Rectal smooth muscle tissue (tissue), 1 donor: Measurements from ENCODE around the gene CBR3.

ENCODE experiments used
- H3K27ac ChIP-seq: one replicate; pipeline ENCODE4 v1.7.0; 2013; ENCODE audit warnings: low read depth, low read length, inconsistent platforms
- H3K27me3 ChIP-seq: one replicate; pipeline ENCODE4 v1.7.0; 2013; ENCODE audit warnings: low read length; ENCODE audit not compliant: control insufficient read depth, insufficient read depth
- H3K36me3 ChIP-seq: one replicate; pipeline ENCODE4 v1.7.0; 2013; ENCODE audit warnings: low read length; ENCODE audit not compliant: control insufficient read depth, insufficient read depth
- H3K4me1 ChIP-seq: one replicate; pipeline ENCODE4 v1.7.0; 2013; ENCODE audit warnings: low read length; ENCODE audit not compliant: control insufficient read depth, insufficient read depth
- H3K4me3 ChIP-seq: one replicate; pipeline ENCODE4 v1.7.0; 2013; ENCODE audit warnings: low read length
- H3K9ac ChIP-seq: one replicate; pipeline ENCODE4 v1.7.0; 2013; ENCODE audit warnings: low read length

Gene CBR3

DNA sequence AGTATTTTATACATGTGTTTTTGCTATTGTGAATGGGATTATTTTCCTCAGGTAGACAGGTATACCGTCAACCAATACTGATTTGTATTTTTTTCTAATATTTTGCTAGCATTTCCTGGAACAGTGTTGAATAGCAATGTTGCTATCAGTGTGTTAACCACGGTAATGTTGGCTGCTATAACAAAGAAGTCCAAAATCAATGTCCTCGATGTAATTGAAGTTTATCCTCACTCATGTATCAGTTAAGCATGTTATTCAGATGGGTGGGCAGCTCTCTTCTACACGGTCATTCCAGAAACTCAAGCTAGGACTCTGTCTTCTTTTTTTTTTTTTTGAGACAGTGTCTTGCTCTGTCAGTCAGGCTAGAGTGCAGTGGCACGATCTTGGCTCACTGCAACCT is 46.1 kb downstream of the CBR3 start:
- Histone ChIP-seq H3K4me1 (no peaks in the 10 kb centered on the region), H3K27ac (no peak overlapping the region), H3K9ac (no peak overlapping the region), H3K4me3 (no peak overlapping the region), H3K36me3 (no peaks in the 10 kb centered on the region), H3K27me3 (no peaks in the 10 kb centered on the region)

DNA sequence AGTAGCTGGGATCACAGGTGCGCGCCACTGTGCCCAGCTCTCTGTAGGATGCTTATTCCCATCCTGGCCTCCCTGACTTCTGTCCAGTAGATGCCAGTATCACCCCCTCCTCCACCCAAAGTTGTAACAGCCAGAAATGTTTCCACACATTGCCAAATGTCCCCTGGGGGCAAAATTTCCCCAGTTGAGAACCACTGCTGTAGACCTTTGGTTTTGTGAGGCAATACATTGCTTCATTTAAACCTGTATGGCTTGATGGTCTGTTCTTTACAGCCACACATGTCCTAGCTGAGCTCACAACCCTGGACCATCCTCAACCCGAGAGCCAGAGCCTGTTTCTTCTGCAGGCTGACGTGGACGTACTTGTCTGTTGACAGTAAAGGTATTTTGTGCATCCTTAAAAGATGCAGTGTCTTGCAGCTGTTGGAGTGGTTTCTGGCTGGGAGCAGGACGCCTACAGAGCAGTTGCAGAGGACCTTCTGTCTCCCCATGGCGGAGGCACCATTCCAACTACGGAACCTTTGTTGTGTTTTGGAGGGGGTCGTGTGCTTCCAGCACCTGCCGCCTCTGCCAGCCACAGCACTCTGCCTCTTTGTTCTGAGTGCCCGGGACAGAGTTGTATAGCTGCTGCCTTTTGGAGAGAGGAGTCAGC is 48.4 kb downstream of the CBR3 start:
- Histone ChIP-seq H3K4me1 (peaks cover 4% of the 10 kb centered on the region), H3K4me3 (no peak overlapping the region), H3K27me3 (no peaks in the 10 kb centered on the region), H3K27ac (no peak overlapping the region), H3K36me3 (no peaks in the 10 kb centered on the region), H3K9ac (no peak overlapping the region)

DNA sequence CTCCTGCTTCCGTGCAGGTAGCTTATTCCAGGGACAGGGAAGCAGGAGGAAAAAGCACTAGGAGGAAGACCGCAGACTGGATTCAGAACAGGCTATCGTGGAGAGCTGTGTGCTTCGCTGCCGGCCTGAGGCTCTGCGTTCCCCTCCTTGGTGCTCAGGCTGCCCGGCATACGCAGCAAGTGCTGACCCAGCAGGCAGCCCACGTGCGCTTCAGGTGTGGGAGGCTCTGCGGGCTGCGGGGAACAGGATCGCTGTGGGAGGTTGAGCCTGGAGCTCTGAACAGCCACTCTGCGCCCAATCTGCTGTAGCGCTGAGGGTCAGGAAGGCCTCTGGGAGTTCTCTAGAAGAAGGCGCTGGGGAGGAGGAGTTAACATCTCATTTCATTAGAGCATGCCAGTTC is 49.7 kb downstream of the CBR3 start:
- H3K27me3 ChIP-seq = no peaks in the 10 kb centered on the region
- H3K9ac ChIP-seq = no peak overlapping the region
- H3K4me3 ChIP-seq = no peak overlapping the region
- H3K27ac ChIP-seq = no peak overlapping the region
- H3K4me1 ChIP-seq = peaks cover 7% of the 10 kb centered on the region
- no peaks in the 10 kb centered on the region for H3K36me3 ChIP-seq

DNA sequence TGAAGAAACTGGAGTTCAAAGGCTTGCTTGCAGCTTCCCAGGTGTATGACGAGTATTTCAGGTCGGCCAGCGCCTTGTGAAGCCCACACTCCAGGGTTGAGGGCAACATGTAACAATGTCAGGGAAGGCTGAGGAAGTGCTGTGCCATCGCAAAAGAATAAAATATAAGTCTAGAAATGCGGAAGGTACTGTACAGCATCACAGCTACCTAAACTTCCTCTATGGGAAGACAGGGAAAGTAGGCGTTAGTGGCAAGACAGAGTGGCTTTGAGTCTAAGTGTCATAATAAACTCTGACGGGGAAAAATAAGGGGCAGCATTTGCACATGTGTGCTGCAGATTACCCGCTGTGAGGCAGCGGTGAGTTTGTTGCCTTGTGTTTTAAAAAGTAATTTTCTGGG is 50.6 kb downstream of the CBR3 start:
- Histone ChIP-seq H3K4me3 (no peak overlapping the region), H3K4me1 (peaks cover 7% of the 10 kb centered on the region), H3K27ac (no peak overlapping the region), H3K9ac (no peak overlapping the region), H3K27me3 (no peaks in the 10 kb centered on the region), H3K36me3 (no peaks in the 10 kb centered on the region)

DNA sequence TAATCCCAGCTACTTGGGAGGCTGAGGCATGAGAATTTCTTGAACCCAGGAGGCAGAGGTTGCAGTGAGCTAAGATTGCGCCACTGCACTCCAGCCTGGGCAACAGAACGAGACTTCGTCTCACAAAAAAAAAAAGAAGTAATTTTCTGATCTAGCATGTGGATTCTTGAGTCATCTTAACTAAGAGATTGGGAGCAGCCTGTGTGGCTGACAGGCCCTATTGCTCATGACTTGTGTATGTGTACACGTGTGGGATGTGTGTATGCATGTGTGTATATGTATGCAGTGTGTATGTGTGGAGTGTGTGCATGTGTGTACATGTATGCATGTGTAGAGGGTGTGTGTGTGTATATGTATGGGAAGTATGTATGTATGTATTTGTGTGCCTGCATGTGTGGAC is 51.2 kb downstream of the CBR3 start:
- Histone ChIP-seq H3K9ac (no peak overlapping the region), H3K27ac (no peak overlapping the region), H3K36me3 (no peaks in the 10 kb centered on the region), H3K4me1 (peaks cover 7% of the 10 kb centered on the region), H3K27me3 (no peaks in the 10 kb centered on the region), H3K4me3 (no peak overlapping the region)

DNA sequence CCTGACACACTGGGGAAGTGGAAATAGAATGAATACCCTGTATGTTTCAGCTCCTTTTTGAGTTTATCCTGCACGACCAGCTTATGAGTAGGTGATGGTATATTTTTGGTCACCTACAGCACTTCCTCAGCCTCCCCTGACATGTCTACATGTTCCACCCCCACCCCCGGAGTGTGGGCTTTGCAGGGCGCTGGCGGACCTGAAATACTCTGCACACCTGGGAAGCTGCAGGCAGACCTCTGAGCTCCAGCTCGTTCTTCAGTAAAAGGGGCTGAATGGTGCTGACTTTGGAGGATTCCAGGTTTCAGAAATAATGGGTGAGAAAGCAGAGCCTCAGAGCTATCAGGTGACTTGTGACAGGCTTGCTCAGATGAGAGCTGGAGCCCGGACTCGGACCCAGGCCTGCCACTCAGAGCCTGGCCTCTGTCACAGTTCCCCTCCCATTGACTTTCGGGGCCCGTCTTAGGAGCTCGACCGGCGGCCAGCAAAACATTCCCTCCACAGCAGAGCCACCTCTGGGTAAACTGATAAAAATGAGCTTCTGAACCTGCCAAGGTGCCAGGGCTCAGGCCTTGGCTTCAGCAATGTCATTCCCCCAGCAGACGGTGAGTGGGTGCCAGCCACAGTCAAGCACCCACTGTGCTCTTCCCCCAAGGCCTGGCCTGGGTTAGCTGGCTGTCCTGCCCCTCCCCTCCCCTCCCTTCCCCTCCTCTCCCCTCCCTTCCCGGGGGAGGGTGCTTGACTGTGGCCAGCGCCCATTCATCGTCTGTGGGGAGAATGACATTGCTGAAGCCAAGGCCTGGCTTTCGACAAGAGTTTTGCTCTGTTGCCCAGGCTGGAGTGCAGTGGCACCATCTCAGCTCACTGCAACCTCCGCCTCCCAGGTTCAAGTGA is 51.9 kb downstream of the CBR3 start:
- H3K4me1 ChIP-seq = peaks cover 7% of the 10 kb centered on the region
- H3K36me3 ChIP-seq = no peaks in the 10 kb centered on the region
- H3K27me3 ChIP-seq = no peaks in the 10 kb centered on the region
- H3K9ac ChIP-seq = no peak overlapping the region
- no peak overlapping the region for H3K27ac ChIP-seq
- H3K4me3 ChIP-seq = no peak overlapping the region

DNA sequence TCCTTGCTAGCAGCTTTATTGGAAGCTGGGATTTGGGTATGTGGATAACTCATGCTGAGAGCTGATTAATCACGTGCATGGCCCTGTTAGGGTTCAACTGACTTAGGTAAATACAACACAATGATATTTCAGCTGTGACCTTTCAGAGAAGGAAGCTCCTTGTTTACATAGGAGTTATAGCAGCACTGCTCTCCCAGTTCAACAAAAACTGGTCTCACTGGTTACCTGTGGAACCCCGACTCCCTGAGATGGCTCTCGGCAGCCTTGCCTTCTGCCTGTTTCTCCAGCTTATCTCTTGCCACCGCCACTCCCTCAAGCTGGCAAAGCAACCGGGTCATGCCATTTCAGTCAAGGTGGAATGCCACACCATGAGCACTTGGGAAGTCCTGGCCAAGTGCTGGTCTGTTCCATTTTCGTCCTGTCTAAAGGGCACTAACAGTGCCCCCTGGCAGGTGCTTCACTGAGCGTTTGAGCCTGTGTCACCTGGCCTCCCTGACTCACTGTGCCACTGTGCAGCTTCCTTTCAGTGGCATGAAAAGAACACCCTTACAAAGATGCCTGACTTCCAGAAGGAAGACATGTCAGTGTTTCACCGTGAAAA is 53.3 kb downstream of the CBR3 start:
- no peaks in the 10 kb centered on the region for H3K36me3 ChIP-seq
- H3K27ac ChIP-seq = no peak overlapping the region
- no peak overlapping the region for H3K4me3 ChIP-seq
- no peaks in the 10 kb centered on the region for H3K27me3 ChIP-seq
- peaks cover 7% of the 10 kb centered on the region for H3K4me1 ChIP-seq
- H3K9ac ChIP-seq = no peak overlapping the region

DNA sequence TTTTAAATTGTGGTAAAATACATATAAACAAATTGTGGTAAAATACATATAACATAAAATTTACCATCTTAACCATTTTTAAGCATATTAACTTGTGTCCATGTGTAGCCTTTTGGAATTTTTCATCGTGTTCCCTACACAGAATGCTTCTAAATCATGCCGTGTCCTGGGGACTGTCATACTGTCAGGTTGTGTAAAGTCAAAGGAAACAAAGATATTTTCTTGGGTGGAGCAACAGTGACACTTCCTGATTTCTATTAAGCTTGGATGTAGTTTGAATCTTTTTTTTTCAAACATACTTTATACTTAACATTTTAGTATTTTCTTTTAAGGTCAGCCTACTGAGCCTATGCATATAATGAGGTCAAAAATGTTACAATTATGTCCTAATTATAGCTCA is 54.1 kb downstream of the CBR3 start:
- peaks cover 7% of the 10 kb centered on the region for H3K4me1 ChIP-seq
- H3K4me3 ChIP-seq = no peak overlapping the region
- H3K36me3 ChIP-seq = no peaks in the 10 kb centered on the region
- no peak overlapping the region for H3K9ac ChIP-seq
- H3K27ac ChIP-seq = no peak overlapping the region
- H3K27me3 ChIP-seq = no peaks in the 10 kb centered on the region

DNA sequence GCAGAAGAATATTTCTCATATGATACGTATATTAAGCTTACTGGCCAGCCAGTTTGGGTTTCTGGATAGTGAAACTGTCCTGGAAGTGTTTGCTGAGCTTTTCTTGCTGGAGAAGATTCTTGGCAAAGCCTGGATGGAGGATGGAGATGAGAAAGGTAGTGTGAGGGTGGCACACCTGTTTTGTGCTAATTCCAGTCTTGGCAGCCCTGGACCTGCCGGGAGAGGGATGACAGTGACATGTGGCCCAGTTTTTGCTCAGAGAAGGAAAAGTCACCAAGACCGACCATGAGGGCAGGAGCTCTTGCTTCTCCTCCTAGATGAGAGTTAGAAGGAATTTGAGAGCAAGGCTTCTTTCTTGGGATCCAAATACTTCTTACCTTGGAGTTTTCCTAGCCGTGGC is 55.9 kb downstream of the CBR3 start:
- no peak overlapping the region for H3K27ac ChIP-seq
- H3K36me3 ChIP-seq = no peaks in the 10 kb centered on the region
- H3K9ac ChIP-seq = no peak overlapping the region
- no peaks in the 10 kb centered on the region for H3K27me3 ChIP-seq
- no peak overlapping the region for H3K4me3 ChIP-seq
- peaks cover 7% of the 10 kb centered on the region for H3K4me1 ChIP-seq

DNA sequence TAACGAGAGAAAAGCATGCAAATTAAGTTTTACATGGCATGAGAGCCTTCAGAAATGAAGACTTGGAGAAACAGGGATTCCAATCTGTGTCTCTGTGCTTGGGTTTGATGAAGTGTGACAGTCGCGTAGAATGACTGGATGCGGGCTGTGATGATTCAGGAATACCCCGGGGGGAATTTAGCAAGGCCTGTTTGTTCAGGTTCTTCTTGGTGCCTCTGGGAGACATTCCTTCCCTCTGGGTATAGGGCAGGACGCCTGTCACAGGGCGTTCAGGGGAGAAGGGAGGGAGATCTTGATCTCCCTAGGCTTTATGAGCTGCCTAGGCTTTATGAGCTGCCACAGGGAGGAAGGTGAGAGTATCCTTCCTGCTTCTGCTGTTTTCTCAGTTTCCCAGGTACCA is 58.3 kb downstream of the CBR3 start:
- Histone ChIP-seq H3K4me3 (no peak overlapping the region), H3K9ac (no peak overlapping the region), H3K27me3 (no peaks in the 10 kb centered on the region), H3K27ac (no peak overlapping the region), H3K36me3 (no peaks in the 10 kb centered on the region), H3K4me1 (peaks cover 3% of the 10 kb centered on the region)

DNA sequence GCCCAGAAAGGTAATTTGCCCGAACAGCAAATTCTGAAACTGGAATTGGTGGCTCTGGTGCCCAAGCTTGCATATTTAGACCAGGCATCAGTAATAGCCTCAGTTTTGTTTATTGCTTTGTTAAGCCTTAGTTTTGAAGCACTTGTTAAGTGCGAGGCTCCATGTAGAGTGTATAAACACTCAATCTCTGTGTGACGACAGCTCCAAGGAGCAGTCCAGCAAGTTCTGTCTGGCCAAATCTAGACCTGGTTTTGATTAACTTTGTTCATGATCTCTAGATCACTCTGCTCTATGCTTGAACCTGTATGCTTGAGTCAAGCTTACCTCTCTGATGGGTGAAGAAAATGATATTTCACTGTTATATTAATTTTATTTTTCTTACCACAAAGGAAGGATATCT is 59.1 kb downstream of the CBR3 start:
- Histone ChIP-seq H3K27ac (no peak overlapping the region), H3K4me1 (no peaks in the 10 kb centered on the region), H3K27me3 (no peaks in the 10 kb centered on the region), H3K9ac (no peak overlapping the region), H3K36me3 (no peaks in the 10 kb centered on the region), H3K4me3 (no peak overlapping the region)

DNA sequence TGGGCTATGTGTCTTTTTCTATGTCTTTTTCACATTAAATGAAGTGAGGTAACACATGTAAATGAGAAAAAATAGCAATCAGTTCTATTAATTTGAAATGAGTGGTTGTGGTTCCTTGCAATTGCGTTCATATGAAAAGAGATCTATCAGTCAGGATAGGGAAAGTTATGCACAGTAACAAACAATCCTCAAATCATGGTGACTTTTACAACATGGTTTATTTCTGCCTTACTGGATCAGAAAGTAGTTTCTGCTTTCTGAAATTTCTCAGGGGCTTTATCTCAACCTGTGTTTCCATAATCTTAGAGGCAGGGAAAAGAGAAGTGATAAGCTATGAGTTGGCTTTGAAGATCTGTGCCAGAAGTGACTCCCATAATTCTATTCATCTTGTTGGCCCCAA is 60.7 kb downstream of the CBR3 start:
- no peaks in the 10 kb centered on the region for H3K27me3 ChIP-seq
- no peak overlapping the region for H3K4me3 ChIP-seq
- no peak overlapping the region for H3K27ac ChIP-seq
- H3K4me1 ChIP-seq = no peaks in the 10 kb centered on the region
- no peak overlapping the region for H3K9ac ChIP-seq
- H3K36me3 ChIP-seq = no peaks in the 10 kb centered on the region
